ENCODE measurements around the gene PRICKLE2.

Gene PRICKLE2

GRCh38 chr3:64251019-64251418 lies 25.8 kb upstream of the PRICKLE2 start:
- DNase-seq = no peak

- no peak for DNase-seq
These were observed 22.9 kb upstream of the PRICKLE2 start for GRCh38 chr3:64247991-64248646.

GRCh38 chr3:64244011-64244942 lies 19.0 kb upstream of the PRICKLE2 start:
- DNase-seq = no peak

GRCh38 chr3:64242435-64242834 lies 17.2 kb upstream of the PRICKLE2 start:
- DNase-seq = no peak

GRCh38 chr3:64240959-64241358 lies 15.7 kb upstream of the PRICKLE2 start:
- no peak for DNase-seq

GRCh38 chr3:64240396-64240795 lies 15.1 kb upstream of the PRICKLE2 start:
- no peak for DNase-seq

- DNase-seq = no peak
These were observed 14.6 kb upstream of the PRICKLE2 start for GRCh38 chr3:64239841-64240240.

- DNase-seq = no peak
These were observed 13.9 kb upstream of the PRICKLE2 start for GRCh38 chr3:64238971-64239667.

- DNase-seq = no peak
These were observed 11.8 kb upstream of the PRICKLE2 start for GRCh38 chr3:64237083-64237482.

- DNase-seq = no peak
These were observed 10.3 kb upstream of the PRICKLE2 start for GRCh38 chr3:64235605-64236004.

- no peak for DNase-seq
These were observed 9.3 kb upstream of the PRICKLE2 start for GRCh38 chr3:64234571-64234970.

GRCh38 chr3:64232821-64233220 lies 7.6 kb upstream of the PRICKLE2 start:
- no peak for DNase-seq

- no peak for DNase-seq
These were observed 4.6 kb upstream of the PRICKLE2 start for GRCh38 chr3:64229903-64230302.

- DNase-seq = no peak
These were observed 2.8 kb upstream of the PRICKLE2 start for GRCh38 chr3:64228110-64228509.

GRCh38 chr3:64226730-64227129 lies 1.5 kb upstream of the PRICKLE2 start:
- no peak for DNase-seq

GRCh38 chr3:64225695-64226499 lies 631 bp upstream of the PRICKLE2 start:
- DNase-seq = no peak

- DNase-seq = no peak
These were observed 1.2 kb downstream of the PRICKLE2 start for GRCh38 chr3:64223791-64224745.

GRCh38 chr3:64222501-64223111 lies 2.7 kb downstream of the PRICKLE2 start:
- no peak for DNase-seq

GRCh38 chr3:64221571-64222257 lies 3.6 kb downstream of the PRICKLE2 start:
- no peak for DNase-seq
